ENCODE results near the gene DPP4. TPM values are rescaled to one million over a fixed set of nuclear protein-coding genes. Genes with fewer than 3 reads are reported as not detected.

Gene DPP4
- total RNA-seq, 2 donors from 2014 or later, result 0.99 to 7.5 TPM

DNA sequence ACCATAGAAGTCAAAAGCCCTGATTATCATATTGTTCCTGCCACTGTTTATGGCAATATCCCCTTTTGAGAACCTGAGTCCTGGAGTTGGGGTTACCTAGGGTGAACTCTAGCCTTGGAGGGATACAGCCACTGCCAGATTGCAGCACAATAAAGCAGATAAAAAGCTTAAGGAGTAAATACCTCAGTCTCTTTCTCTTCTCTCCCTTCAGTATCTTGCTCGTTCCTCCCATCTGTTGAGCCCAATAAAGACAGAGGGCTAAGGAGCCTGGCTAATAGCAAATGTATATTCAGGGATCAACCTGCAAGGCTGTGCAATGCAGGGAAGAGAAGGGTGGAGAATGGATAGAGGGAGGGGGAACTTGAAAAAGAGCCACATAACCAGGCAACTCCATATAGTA, 8.0 kb upstream of the DPP4 start:
- Histone ChIP-seq H3K4me3 (no peak overlapping the region), H3K4me1 (no peaks in the 10 kb centered on the region), H3K27ac (no peak overlapping the region), H3K36me3 (replicated peaks in 1 of 2; ENCODE audit: insufficient read depth in 1 of 2, low read depth in 2 of 2) (no peaks in the 10 kb centered on the region), H3K27me3 (no peaks in the 10 kb centered on the region), H3K9me3 (no peaks in the 10 kb centered on the region)
- DNase-seq (no peak), ATAC-seq (no peak)
- WGBS, 2 donors, result 62 to 65% methylated on average over 1 of the region's 1 CpG
- intact Hi-C loops (cut with DNase I), result no loop called here
- no peak for TF ChIP-seq POLR2A (IDR thresholded peaks at IDR 0.05)
- TF ChIP-seq, protein P1, sequence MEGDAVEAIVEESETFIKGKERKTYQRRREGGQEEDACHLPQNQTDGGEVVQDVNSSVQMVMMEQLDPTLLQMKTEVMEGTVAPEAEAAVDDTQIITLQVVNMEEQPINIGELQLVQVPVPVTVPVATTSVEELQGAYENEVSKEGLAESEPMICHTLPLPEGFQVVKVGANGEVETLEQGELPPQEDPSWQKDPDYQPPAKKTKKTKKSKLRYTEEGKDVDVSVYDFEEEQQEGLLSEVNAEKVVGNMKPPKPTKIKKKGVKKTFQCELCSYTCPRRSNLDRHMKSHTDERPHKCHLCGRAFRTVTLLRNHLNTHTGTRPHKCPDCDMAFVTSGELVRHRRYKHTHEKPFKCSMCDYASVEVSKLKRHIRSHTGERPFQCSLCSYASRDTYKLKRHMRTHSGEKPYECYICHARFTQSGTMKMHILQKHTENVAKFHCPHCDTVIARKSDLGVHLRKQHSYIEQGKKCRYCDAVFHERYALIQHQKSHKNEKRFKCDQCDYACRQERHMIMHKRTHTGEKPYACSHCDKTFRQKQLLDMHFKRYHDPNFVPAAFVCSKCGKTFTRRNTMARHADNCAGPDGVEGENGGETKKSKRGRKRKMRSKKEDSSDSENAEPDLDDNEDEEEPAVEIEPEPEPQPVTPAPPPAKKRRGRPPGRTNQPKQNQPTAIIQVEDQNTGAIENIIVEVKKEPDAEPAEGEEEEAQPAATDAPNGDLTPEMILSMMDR (IDR thresholded peaks at IDR 0.05), result no peak

DNA sequence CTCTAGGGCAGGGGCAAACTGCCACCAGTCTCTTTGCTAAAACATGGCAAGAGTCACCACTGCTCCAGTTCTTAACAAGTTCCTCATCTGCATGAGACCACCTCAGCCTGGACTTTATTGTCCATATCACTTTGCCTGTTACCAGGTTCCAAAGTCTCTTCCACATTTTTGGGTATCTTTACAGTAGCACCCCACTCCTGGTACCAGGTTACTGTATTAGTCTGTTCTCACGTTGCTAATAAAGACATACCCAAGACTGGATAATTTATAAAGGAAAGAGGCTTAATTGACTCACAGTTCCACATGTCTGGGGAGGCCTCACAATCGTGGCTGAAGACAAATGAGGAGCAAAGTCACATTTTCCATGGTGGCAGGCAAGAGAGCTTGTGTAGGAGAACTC, 5.5 kb upstream of the DPP4 start:
- no peaks in the 10 kb centered on the region for H3K27me3 ChIP-seq
- WGBS, 2 donors, result 55 to 65% methylated on average over 2 of the region's 2 CpGs
- ATAC-seq, result no peak
- no peaks in the 10 kb centered on the region for H3K36me3 ChIP-seq (replicated peaks in 1 of 2; ENCODE audit: insufficient read depth in 1 of 2, low read depth in 2 of 2)
- TF ChIP-seq, protein P1 (IDR thresholded peaks at IDR 0.05), result no peak
- TF ChIP-seq POLR2A (IDR thresholded peaks at IDR 0.05), result no peak
- H3K27ac ChIP-seq, result no peak overlapping the region
- no peaks in the 10 kb centered on the region for H3K4me1 ChIP-seq
- H3K9me3 ChIP-seq, result no peaks in the 10 kb centered on the region
- no peak for DNase-seq
- H3K4me3 ChIP-seq, result no peak overlapping the region
- intact Hi-C loops (cut with DNase I), result no loop called here

DNA sequence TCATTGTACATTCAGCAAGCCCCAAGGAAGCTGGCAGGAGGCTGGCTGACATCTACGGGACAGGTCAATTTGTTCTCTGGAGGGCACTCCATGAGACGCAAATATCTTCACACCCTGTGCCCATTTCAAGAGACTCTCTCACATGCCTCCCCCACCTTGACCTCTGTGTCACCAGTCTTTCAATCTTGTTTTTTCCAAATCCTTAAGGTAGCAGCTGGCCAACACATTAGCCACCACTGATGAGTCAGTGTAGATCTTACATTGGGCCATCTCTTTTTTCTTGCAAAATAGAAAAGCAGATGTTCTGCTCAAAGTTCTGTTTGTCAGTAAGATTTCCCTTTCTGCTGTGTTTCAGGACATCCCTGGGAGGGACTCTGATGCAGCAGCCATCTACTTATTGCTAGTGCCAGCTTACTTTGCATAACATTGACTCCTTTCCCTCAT, 1.7 kb upstream of the DPP4 start:
- Histone ChIP-seq H3K27ac (no peak overlapping the region), H3K36me3 (replicated peaks in 1 of 2; ENCODE audit: insufficient read depth in 1 of 2, low read depth in 2 of 2) (no peaks in the 10 kb centered on the region), H3K9me3 (no peaks in the 10 kb centered on the region), H3K4me3 (no peak overlapping the region), H3K4me1 (peaks cover 13% of the 10 kb centered on the region), H3K27me3 (no peaks in the 10 kb centered on the region)
- intact Hi-C loops (cut with DNase I), result no loop called here
- ATAC-seq, result no peak
- no peak for DNase-seq
- TF ChIP-seq, protein P1 (IDR thresholded peaks at IDR 0.05), result no peak
- TF ChIP-seq POLR2A (IDR thresholded peaks at IDR 0.05), result no peak
- WGBS, 2 donors, result 85 to 93% methylated on average over 2 of the region's 2 CpGs

DNA sequence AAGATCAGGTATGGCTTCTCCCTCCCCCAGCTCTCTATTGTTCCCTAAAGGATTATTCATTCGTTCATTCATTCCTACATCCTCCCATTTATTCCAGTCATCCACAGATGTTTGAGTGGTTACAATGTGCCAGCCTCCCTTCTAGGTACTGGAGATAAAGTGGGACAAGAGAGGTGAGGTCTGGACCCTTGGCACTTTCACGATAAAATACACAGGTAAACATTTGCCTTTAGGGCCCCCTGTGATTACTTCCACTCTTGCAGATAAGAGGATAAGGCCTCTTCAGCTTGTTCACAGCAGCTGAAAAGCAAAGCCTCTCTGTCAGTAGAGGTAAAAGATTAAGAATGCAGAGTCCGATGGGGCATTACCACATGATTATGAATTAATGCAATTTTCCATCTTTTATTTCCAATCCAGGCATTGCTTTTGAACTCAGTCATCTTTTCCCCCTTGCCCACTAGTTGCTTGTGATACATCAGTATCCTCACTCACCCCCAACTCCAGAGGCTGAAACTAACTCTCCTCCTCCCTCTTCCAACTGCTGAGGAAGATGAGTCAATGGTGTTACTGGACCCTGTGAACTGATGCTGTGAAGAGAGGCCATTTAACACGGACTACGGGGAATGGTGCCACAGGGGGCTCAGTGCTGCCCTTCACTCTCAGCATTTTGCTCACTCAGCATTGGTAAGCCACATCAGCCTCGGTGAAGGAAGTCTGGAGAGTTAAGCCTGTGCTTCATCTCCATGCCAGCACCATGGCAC, 1.1 kb upstream of the DPP4 start:
- Histone ChIP-seq H3K4me1 (peaks cover 13% of the 10 kb centered on the region), H3K9me3 (no peaks in the 10 kb centered on the region), H3K27me3 (no peaks in the 10 kb centered on the region), H3K27ac (no peak overlapping the region), H3K4me3 (no peak overlapping the region), H3K36me3 (replicated peaks in 1 of 2; ENCODE audit: insufficient read depth in 1 of 2, low read depth in 2 of 2) (no peaks in the 10 kb centered on the region)
- ATAC-seq (no peak), DNase-seq (no peak)
- WGBS, 2 donors, result 68 to 76% methylated on average over 6 of the region's 6 CpGs
- intact Hi-C loops (cut with DNase I), result no loop called here
- TF ChIP-seq, protein P1 (IDR thresholded peaks at IDR 0.05), result no peak
- no peak for TF ChIP-seq POLR2A (IDR thresholded peaks at IDR 0.05)

DNA sequence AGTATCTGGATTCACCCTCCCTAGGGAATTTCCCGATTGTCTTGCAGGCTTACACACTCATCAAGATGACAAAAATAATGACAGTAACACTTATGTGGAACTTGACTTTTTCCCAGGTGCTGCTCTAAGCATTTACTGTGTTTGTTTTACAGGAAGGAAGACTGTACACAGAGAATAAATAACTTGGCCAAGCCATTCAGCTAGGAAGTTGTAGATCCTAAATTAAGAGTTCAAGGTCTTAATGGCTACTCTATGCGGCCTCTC, 549 bp upstream of the DPP4 start:
- Histone ChIP-seq H3K4me3 (no peak overlapping the region), H3K9me3 (no peaks in the 10 kb centered on the region), H3K4me1 (peaks cover 13% of the 10 kb centered on the region), H3K27me3 (no peaks in the 10 kb centered on the region), H3K36me3 (replicated peaks in 1 of 2; ENCODE audit: insufficient read depth in 1 of 2, low read depth in 2 of 2) (no peaks in the 10 kb centered on the region), H3K27ac (no peak overlapping the region)
- WGBS, 2 donors, result 43 to 52% methylated on average over 2 of the region's 2 CpGs
- no peak for ATAC-seq
- TF ChIP-seq, protein P1 (IDR thresholded peaks at IDR 0.05), result no peak
- no peak for TF ChIP-seq POLR2A (IDR thresholded peaks at IDR 0.05)
- intact Hi-C loops (cut with DNase I), result no loop called here
- DNase-seq, result no peak
